Mononuclear cell (primary cell): ENCODE results near the gene NOP14. TPM values are rescaled to one million over a fixed set of nuclear protein-coding genes. Genes with fewer than 3 reads are reported as not detected.
A peak's percentile ranks its signal among the peaks of the same experiment; 100 is the strongest.
"Not testable (repeated sequence)": the region's sequence is repeated elsewhere in the genome, so short reads cannot be mapped to it uniquely, and the experiment has no call there.

Source experiments
- H3K27me3 ChIP-seq: 2 replicates; pipeline ENCODE4 v1.6.0; 2011; ENCODE audit warnings: low read length, control low read depth; ENCODE audit not compliant: insufficient read depth
- H3K4me1 ChIP-seq: 2 replicates; pipeline ENCODE4 v1.5.1; 2011; ENCODE audit warnings: mild to moderate bottlenecking, low read length, control low read depth; ENCODE audit not compliant: insufficient read depth
- H3K4me3 ChIP-seq: 2 replicates; pipeline ENCODE4 v1.5.1; 2011; ENCODE audit warnings: mild to moderate bottlenecking, low read length, moderate library complexity
- H3K9me3 ChIP-seq: 2 replicates; pipeline ENCODE4 v1.5.1; 2011; ENCODE audit warnings: low read depth, mild to moderate bottlenecking, control low read depth, low read length
- total RNA-seq: library from RNA; depleted of rRNA; stranded (reverse); fragments of >200 nt; gene quantifications from one replicate; pipeline ENCODE4 v1.2.3, GENCODE V29; 2012

The NOP14 gene
- total RNA-seq, 1 donor = 17.4 TPM

DNA sequence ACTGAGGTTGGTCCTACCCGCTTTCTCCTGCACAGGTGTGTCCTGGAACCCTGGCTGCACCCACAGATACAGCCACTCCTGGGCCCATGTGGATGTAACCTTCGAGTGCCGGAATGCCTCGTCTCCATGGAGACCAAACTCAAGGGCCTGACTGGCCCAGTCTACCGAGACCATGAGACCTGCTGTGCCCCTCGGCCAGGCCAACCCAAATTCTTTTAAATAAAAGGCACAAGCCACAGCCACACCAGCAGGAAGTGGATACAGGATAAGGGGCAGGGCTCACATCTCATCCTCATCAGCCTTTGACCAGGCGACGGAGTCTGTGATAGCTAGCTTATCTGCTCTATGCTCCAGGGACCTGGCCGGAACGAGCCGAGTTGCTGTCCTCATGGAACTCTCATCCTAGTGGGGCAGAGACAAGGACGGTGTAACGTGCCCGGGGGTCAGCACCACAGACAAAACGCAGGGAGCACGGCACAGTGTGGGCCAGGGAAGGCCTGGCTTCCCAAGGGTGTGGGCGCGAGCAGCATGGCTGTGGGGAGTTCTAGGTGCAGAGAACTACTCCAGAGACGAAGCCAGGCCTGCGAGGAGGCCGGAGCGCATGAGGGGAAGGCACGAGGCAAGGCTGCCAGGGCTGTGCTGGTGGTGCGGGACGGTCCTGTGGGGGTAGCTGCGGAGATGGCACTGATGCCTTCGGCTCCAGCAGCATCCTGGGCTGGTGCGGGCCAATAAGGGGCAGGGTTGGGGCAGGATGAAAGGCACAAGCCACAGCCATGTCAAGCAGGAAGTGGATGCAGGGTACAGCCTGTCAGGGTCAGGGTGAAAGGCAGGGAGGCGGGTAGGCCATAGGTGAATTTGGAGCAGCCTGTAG lies 22.7 kb downstream of the NOP14 start:
- Histone ChIP-seq H3K27me3 (no peaks in the 10 kb centered on the region), H3K9me3 (no peaks in the 10 kb centered on the region), H3K4me3 (no peak overlapping the region), H3K4me1 (peaks cover 16% of the 10 kb centered on the region)

DNA sequence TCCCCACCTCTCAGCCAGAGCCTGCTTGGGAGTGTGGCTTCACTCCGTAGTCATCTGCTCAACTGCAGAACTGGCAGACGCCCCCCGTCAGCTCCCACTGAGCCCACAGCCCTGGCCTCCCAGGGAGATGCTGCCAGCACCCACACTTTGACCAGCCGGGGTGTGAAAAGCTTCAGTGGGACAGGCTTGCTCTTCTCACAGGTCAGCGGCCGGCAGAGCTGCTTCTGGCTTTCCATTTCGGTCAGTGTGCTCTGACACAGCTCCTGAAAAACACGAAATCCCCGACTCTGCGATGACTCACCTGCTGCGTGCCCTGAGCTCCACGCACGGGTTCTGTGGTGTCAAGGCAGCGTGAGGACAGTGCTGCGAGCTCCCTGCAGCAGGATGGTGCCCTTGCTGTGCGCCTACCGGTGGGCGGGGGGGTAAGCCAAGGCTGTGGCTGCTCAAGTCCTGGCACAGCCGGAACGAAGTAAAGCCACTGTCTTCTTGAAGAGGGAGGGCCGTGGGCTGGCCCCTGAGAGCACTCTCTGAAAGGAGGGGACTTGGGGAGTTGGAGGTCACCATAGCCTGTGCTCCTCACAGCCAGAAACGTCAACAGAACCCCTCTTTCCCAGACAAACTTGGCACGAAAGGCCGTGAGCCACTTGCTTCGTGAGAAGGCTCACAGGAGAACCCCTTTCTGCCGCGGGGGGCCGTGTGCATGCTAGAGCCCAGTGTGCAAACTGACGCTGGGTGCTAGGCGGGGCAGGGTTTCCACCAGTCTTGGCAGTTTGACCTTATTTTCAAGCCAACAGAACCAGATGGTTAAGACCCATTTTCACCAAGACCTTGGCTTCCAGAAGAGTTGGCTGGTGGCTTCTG lies 23.6 kb downstream of the NOP14 start:
- no peaks in the 10 kb centered on the region for H3K27me3 ChIP-seq
- no peak overlapping the region for H3K4me3 ChIP-seq
- no peaks in the 10 kb centered on the region for H3K9me3 ChIP-seq
- H3K4me1 ChIP-seq = peaks cover 23% of the 10 kb centered on the region

DNA sequence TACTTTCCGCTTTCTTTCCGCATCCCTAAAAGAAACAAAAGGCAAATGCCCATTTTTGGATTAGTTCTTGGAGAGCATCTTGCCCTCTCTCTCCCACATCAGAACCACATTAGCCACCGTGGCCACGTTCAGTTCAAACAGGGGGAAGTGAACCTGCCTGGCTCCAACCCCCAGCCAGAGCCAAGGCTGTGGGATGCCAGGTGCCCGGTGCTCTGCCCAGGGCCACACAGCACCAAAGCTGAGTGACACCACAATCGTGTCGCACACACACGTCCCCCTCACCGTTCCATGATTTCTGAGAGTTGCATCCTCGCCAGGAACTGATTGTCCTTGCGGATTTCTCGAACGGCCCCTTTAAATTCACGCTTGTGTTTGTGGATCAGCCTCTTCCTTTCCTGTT lies 24.3 kb downstream of the NOP14 start:
- Histone ChIP-seq H3K27me3 (no peaks in the 10 kb centered on the region), H3K4me1 (peaks cover 24% of the 10 kb centered on the region), H3K4me3 (no peak overlapping the region), H3K9me3 (no peaks in the 10 kb centered on the region)

DNA sequence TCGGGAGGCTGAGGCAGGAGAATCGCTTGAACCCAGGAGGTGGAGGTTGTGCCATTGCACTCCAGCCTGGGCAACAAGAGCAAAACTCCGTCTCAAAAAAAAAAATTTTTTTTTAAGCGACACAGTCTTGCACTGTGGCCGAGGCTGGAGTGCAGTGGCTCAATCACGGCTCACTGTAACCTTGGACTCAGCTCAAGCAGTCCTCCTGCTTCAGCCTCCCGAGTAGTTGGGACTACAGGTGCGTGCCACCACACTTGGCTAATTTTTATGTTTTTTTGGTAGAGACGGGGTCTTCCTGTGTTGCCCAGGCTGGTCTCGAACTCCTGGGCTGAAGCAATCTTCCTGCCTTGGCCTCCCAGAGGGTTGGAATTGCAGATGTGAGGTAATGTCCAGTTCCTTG lies 24.8 kb downstream of the NOP14 start:
- not testable (repeated sequence) for H3K27me3 ChIP-seq, H3K9me3 ChIP-seq, H3K4me3 ChIP-seq
- H3K4me1 ChIP-seq = peaks cover 29% of the 10 kb centered on the region

DNA sequence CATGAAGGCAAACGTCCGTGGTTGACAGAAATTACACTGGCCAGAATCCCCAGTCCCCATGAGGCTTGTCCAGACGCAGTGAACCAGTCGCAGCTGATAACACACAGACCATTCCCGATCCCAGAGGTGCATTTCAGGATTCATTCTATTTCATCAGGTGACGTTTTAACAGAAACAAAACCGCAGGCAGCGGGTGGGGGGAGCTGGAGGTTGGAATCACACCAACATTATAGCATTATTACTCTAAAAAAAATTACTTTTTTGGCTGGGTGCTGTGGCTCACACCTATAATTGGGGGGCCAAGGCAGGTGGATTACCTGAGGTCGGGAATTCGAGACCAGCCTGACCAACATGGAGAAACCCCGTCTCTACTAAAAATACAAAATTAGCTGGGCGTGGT lies 25.2 kb downstream of the NOP14 start:
- H3K4me1 ChIP-seq = peaks cover 33% of the 10 kb centered on the region
- no peaks in the 10 kb centered on the region for H3K27me3 ChIP-seq
- H3K4me3 ChIP-seq = no peak overlapping the region
- H3K9me3 ChIP-seq = no peaks in the 10 kb centered on the region

DNA sequence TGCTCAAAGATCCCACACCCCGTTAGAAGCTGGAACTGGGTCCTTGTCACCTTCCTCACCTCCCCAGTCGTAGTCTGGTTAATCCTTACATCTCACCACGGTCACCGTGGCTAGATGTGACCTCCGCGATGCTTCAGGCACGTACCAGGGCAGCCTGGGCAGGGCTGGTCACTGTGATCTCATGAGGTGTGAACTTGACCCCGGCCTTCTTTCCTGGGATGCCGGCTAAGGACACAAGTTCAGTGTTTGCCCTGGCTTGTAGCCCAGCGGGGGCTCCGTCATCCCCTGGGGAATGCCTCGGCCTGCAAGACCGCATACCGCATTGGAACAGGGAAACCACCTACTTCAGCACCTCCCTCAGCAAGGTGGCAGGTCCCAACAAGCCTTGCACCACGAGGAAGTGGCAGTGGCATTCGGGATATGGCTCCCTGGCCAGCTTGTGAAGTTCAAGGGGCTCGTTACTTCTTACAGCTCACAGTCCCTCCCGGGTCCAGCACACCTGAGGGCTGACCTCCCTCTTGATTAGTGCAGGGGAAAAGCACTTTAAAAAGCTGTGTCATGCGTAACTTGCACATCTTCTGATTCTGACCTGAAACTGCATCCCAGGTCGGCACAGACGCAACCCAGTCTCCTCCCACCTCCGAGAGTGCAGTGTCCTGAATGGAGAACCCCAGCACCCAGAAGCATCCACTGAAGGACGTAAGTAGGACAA lies 25.9 kb downstream of the NOP14 start:
- Histone ChIP-seq H3K9me3 (no peaks in the 10 kb centered on the region), H3K4me1 (peaks cover 40% of the 10 kb centered on the region), H3K27me3 (no peaks in the 10 kb centered on the region), H3K4me3 (no peak overlapping the region)

DNA sequence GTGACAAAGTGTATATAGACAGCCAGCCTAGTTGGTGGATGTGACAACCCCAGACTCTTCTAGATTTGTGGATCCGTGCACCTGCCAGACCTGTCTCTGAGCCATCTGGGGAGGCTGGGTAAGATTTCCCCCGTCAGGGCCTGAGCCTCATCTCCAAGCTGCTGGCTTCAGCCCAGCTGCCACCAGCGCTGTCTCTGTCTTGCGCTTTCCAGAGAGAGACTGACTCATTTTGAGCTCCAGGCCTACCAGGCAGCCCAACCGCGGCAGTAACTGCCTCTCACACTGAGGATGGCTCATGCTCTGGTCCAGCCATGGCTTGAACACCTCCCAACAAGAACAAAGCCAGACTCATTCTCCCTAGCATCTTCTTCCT lies 26.4 kb downstream of the NOP14 start:
- Histone ChIP-seq H3K4me3 (no peak overlapping the region), H3K27me3 (no peaks in the 10 kb centered on the region), H3K4me1 (peaks cover 45% of the 10 kb centered on the region)

DNA sequence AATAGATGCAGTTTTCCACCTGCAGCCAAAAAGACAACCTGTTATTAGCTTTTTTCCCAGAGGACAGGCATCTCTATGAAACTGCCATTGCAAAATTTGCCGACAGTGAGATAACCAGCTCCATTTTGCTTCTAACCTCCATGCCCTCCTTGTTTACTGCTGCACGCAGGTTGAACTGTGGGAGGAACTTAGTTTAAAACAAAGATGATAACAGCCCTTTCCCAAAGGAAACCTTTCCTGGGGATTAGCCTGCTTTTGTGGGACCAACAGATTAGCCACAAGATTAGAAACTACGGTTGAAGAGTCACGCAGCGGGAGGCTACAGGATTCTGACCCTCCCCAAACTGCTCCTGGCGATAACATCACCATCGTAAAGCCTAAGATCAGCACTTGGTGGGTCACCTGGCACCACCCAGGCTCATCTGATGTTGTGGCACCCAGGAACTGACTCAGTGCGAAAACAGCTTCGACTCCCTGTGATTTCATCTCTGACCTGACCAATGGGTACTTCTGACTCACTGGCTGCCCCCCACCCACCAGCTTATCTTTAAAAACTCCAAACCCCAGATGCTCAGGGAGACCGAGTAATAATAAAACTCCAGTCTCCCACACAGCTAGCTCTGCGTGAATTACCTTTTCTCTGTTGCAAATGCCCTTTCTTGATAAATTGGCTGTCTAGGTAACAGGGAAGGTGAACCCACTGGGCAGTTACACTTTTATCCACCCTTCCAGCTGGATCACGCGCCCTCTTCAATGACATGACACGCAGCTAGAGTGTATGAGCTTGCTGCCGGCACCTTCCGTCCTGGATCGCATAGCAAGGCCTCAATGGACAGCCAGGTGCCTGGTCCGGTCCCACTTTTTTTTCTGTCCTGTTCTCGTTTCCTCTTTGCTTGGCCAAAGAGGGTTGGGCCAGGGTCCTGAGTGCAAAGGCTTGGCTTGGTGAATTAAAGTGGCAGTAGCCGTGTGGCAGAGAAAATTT lies 27.2 kb downstream of the NOP14 start:
- Histone ChIP-seq H3K9me3 (no peaks in the 10 kb centered on the region), H3K27me3 (no peaks in the 10 kb centered on the region), H3K4me1 (peaks cover 52% of the 10 kb centered on the region), H3K4me3 (peak overlapping the region; percentile 89)

More for the DNA sequence above, 26.4 kb downstream of the NOP14 start:
- H3K9me3 ChIP-seq = no peaks in the 10 kb centered on the region

DNA sequence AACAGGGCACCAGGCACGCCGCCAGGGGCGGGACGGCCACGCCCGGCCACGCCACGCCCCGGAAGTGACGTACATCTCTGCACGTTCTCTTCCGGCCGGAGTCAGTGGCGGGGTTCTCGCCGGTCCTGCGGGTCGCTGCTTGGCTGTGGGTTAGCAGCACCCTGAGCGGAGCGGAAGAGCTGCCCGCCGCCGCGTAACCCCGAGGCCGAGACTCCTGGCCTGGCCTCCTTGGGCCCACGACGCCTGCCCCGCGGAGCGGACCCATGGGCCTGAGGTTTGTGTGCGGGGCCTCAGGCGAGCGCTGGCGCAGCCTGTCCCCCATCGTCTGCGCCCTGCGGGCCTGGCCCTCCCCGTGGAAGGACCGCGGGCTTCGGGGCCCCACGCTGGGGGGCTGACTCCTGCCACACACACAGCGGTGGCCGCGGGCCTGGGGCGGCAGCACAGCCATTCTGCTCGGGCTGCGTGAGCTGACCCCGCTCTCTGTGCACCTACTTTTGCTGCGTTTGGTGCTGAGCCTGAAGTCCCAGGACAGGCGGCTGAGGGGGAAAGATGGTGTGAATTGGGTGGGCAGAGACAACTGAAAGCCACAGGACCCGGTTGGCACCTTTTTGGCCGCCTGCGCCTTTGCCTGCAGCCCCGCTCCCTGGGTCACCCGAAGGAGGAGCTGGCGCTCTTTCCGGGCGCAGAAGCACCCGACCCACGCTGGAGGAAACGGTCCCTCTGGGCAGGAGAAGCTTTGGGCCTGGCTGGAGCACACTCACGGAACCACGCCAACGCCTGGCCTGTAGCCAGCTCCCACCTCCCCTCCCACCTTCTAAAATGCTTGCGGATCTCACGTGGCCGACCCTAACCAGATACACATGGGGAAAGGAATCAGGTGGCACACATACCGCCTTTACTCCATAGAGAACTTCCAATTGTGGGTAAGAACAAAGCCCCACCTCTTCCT lies 28.1 kb downstream of the NOP14 start:
- peak overlapping the region; percentile 89 for H3K4me3 ChIP-seq
- H3K9me3 ChIP-seq = no peaks in the 10 kb centered on the region
- peaks cover 55% of the 10 kb centered on the region for H3K4me1 ChIP-seq
- H3K27me3 ChIP-seq = no peaks in the 10 kb centered on the region

DNA sequence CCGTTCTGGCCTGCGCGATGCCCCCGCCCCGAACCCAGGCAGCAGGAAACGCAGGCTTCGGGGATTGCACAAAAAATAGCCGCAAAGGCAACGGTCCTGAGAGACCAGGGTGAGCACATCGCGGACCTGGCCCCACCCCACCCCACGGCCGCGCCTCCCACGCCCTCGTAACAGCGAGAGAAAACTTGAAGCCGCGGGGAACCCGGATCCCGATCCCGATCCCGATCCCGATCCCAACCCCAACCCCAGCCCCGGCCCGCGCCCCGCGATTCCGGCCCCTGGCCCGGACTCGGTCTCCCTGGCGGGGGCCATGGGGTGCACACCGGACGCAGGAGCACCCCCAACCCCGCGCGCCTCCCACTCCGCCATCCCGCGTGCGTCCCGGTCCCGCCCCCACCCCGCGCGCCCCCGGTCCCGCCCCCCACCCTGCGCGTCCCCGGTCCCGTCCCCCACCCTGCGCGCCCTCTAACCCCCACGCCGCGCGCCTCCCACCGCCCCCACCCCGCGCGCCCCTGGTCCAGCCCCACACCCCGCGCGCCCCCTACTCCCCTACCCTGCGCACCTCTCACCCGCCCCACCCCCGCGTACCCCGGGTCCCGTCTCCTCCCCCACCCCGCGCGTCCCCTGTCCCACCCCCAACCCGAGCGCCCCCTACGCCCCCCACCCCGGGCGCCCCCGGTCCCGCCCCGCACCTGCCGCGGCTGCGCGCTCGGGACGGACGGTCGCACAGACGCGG lies 29.0 kb downstream of the NOP14 start:
- peaks cover 55% of the 10 kb centered on the region for H3K4me1 ChIP-seq

DNA sequence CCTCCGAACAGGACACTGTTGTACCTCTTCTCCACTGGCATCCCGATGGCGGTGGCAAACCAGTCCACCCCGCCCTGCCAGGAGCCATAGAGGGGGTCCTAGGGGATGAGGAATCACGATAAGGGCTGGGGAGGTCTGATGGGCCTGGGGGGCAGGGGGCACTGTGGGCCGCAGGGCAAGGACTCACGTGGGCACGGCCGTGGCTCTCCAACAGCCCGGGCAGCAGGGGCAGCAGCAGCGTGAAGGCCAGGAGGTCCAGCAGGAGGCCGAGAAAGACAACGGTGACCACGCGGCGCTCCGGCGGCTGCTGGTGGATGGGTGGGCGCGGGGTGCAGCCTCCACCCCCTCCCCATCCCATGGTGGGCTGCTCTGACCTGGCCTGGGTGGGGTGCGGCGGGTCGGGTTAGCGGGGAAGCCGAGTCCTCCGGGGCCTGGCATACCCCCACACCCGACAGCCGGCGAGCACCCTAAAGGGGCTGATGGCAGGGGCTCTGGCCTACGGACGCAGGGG lies 29.6 kb downstream of the NOP14 start:
- peaks cover 55% of the 10 kb centered on the region for H3K4me1 ChIP-seq
- H3K4me3 ChIP-seq = peak overlapping the region; percentile 36
- no peaks in the 10 kb centered on the region for H3K9me3 ChIP-seq
- H3K27me3 ChIP-seq = no peaks in the 10 kb centered on the region

More for the DNA sequence above, 29.0 kb downstream of the NOP14 start:
- H3K27me3 ChIP-seq = no peaks in the 10 kb centered on the region
- H3K4me3 ChIP-seq = peak overlapping the region; percentile 89
- H3K9me3 ChIP-seq = no peaks in the 10 kb centered on the region

DNA sequence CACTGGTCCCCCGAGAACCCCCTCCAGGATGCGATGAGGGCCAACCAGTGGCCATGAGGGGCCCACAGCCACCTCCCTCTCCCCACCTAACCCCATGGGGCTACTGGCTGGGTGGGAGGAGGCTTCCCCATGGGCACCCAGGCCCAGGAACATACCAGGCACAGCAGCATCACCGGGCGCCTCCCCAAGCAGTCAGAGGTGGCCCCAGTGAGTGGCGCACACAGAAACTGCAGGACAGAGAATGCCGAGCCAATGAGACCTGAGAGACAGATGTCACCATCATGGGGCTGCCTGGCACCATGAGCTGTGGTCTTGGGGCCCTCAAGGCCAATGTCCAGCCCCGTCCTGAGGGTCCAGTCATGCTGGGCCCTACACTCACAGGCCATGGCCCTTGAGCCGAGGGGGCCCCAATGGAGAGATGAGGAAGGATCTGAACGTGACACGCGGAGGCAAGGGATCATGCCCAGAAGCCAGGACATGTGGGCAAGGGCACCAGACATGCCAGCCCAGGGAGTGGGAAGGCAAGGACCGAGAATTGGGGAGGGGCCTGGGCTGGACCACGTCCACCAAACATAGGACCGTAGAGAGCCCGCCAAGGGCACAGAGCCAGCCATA lies 30.1 kb downstream of the NOP14 start:
- Histone ChIP-seq H3K4me3 (no peak overlapping the region), H3K9me3 (no peaks in the 10 kb centered on the region), H3K27me3 (no peaks in the 10 kb centered on the region), H3K4me1 (peaks cover 54% of the 10 kb centered on the region)
